GM06990 (cell line): ENCODE results near the gene SOCS6.

Experiments
- DNase-seq: peaks from one replicate; pipeline ENCODE4 v3.0.0-alpha.2; 2011; ENCODE audit not compliant: insufficient read length; ENCODE audit errors: extremely low read depth
- H3K27me3 ChIP-seq: replicated peaks from 2 replicates; pipeline ENCODE4 v1.6.0; 2011; ENCODE audit warnings: low read length; ENCODE audit not compliant: control insufficient read depth, insufficient read depth
- H3K36me3 ChIP-seq: 2 replicates; pipeline ENCODE4 v1.5.1; 2011; ENCODE audit warnings: low read length; ENCODE audit not compliant: control insufficient read depth, insufficient read depth
- H3K4me3 ChIP-seq: replicated peaks from 2 replicates; pipeline ENCODE4 v1.5.1; 2011; ENCODE audit warnings: low read depth, mild to moderate bottlenecking, control low read depth, low read length
- CTCF ChIP-seq: IDR thresholded peaks from 2 replicates; pipeline ENCODE4 v1.5.1; 2011; ENCODE audit warnings: low read length, control low read depth, mild to moderate bottlenecking, inconsistent platforms; ENCODE audit not compliant: insufficient read depth, poor library complexity, severe bottlenecking

SOCS6 gene

GRCh38 chr18:70374154-70374553 is 85.3 kb downstream of the SOCS6 start:
- H3K36me3 ChIP-seq, result no peaks in the 10 kb centered on the region
- DNase-seq, result no peak

GRCh38 chr18:70376137-70376913 is 87.5 kb downstream of the SOCS6 start:
- Histone ChIP-seq H3K4me3 (no peak overlapping the region), H3K36me3 (no peaks in the 10 kb centered on the region), H3K27me3 (no peaks in the 10 kb centered on the region)
- no peak for DNase-seq
- TF ChIP-seq CTCF, result no peak

More at GRCh38 chr18:70374154-70374553, 85.3 kb downstream of the SOCS6 start:
- H3K4me3 ChIP-seq, result no peak overlapping the region
- TF ChIP-seq CTCF, result no peak
- H3K27me3 ChIP-seq, result no peaks in the 10 kb centered on the region

GRCh38 chr18:70376914-70377258 is 88.0 kb downstream of the SOCS6 start:
- Histone ChIP-seq H3K4me3 (no peak overlapping the region), H3K27me3 (no peaks in the 10 kb centered on the region), H3K36me3 (no peaks in the 10 kb centered on the region)
- no peak for DNase-seq
- no peak for TF ChIP-seq CTCF

DNA sequence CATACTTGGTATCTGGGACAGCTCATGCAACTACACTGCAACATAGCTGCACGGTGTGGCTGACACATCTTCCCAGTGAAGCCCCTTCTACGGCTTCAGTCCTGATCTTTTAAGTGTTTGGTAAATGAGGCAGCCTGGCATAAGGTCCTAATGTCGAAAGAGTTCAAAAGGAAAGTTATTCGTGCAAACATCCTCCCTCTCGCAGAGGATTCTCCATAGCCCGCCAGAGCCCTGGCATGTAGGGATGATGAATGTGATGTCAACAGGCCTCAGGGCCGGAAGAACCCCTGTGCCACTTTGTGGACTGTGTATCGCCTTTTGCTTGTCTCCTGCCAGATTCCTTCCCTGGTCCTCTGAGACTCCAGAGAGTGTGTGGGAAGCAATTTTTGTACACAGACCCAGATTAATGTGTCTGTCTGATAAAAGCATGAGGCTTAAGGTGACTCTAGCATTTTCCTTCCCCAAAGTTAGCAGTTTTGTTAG is 88.5 kb downstream of the SOCS6 start:
- no peak overlapping the region for H3K4me3 ChIP-seq
- no peak for DNase-seq

DNA sequence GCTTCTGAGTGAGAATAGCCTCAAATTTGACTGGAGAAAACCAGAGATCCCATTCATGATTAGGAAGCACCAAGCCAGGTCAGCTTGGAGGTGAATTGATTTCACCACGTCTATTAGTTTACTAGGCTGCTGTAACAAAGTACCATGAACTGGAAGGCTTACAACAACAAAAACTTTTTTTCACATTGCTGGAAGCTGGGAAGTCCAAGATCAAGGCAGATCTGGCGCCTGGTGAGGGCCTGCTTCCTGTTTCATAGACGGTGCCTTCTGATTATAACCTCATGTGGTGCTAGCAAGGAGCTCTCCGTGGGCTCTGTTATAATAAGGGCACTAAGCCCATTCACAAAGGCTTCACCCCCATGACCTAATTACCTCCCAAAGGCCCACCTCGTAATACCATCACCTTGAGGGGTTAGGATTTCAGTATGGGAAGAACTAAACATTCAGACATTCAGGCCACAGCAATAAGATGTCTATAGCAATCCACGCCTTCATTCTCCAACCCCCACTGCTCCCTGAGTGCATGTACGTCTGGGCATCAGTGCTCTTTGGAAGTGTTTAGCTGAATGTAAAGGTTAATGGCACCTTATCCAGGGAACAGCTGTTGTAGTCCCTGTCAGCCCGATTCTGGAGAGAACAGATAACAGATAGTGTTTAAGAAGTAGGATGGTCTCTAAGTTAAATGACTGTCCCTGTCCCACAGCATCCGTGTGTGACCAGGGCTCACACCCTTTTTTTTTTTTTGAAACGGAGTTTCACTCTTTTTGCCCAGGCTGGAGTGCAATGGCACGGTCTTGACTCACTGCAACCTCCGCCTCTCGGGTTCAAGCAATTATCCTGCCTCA is 89.2 kb downstream of the SOCS6 start:
- no peak for TF ChIP-seq CTCF
- no peak for DNase-seq
- Histone ChIP-seq H3K36me3 (no peaks in the 10 kb centered on the region), H3K27me3 (no peaks in the 10 kb centered on the region), H3K4me3 (no peak overlapping the region)

More for the DNA sequence above, 88.5 kb downstream of the SOCS6 start:
- no peaks in the 10 kb centered on the region for H3K36me3 ChIP-seq
- no peak for TF ChIP-seq CTCF
- no peaks in the 10 kb centered on the region for H3K27me3 ChIP-seq
